Astrocyte (in vitro differentiated cells and primary cell): ENCODE measurements around the gene AP2B1. TPM values are rescaled to one million over a fixed set of nuclear protein-coding genes. Genes with fewer than 3 reads are reported as not detected.

Source experiments
- DNase-seq: peaks from one replicate; pipeline ENCODE4 v3.0.0-alpha.2; 2010; ENCODE audit warnings: low read depth
- FAIRE-seq: peaks from 2 replicates; lab custom pipeline; 2011; peaks lifted over from hg19 to GRCh38; lab: Jason Lieb, UNC
- H2AFZ ChIP-seq: 2 replicates; pipeline ENCODE4 v1.6.0; 2012; ENCODE audit warnings: low read depth, low read length, inconsistent platforms
- H3K27ac ChIP-seq: 2 replicates; pipeline ENCODE4 v1.5.1; 2011; ENCODE audit warnings: low read depth, low read length, inconsistent platforms
- H3K27me3 ChIP-seq: 2 replicates; pipeline ENCODE4 v1.6.0; 2011; ENCODE audit warnings: low read length, inconsistent platforms; ENCODE audit not compliant: insufficient read depth
- H3K36me3 ChIP-seq: 2 replicates; pipeline ENCODE4 v1.5.1; 2011; ENCODE audit warnings: low read length, inconsistent platforms; ENCODE audit not compliant: insufficient read depth
- H3K4me1 ChIP-seq: 2 replicates; pipeline ENCODE4 v1.5.1; 2011; ENCODE audit warnings: low read length, inconsistent platforms; ENCODE audit not compliant: insufficient read depth
- H3K4me2 ChIP-seq: 2 replicates; pipeline ENCODE4 v1.6.0; 2012; ENCODE audit warnings: low read length, inconsistent platforms
- H3K4me3 ChIP-seq: 2 replicates; pipeline ENCODE4 v1.5.1; 2011; ENCODE audit warnings: low read depth, mild to moderate bottlenecking, low read length, inconsistent platforms; ENCODE audit not compliant: insufficient read depth
- H3K79me2 ChIP-seq: 2 replicates; pipeline ENCODE4 v1.6.0; 2012; ENCODE audit warnings: mild to moderate bottlenecking, low read length, inconsistent platforms; ENCODE audit not compliant: insufficient read depth
- H3K9ac ChIP-seq: 2 replicates; pipeline ENCODE4 v1.6.0; 2012; ENCODE audit warnings: mild to moderate bottlenecking, low read length, inconsistent platforms
- H3K9me3 ChIP-seq: 2 replicates; pipeline ENCODE4 v1.5.1; 2012; ENCODE audit warnings: low read depth, mild to moderate bottlenecking, low read length, inconsistent platforms; ENCODE audit not compliant: insufficient read depth
- H4K20me1 ChIP-seq: 2 replicates; pipeline ENCODE4 v1.6.0; 2012; ENCODE audit warnings: low read length, inconsistent platforms; ENCODE audit not compliant: insufficient read depth
- H3K27ac Mint-ChIP-seq: one replicate; pipeline ENCODE4 v1.8.0; 2021; ENCODE audit warnings: mild to moderate bottlenecking, mixed read lengths; ENCODE audit not compliant: unreplicated experiment
- H3K27me3 Mint-ChIP-seq: one replicate; pipeline ENCODE4 v1.8.0; 2021; ENCODE audit warnings: low read depth, mixed read lengths; ENCODE audit not compliant: unreplicated experiment
- H3K36me3 Mint-ChIP-seq: one replicate; pipeline ENCODE4 v1.8.0; 2021; ENCODE audit warnings: low read depth, mixed read lengths; ENCODE audit not compliant: unreplicated experiment
- H3K4me1 Mint-ChIP-seq: one replicate; pipeline ENCODE4 v1.8.0; 2021; ENCODE audit warnings: low read depth, mixed read lengths; ENCODE audit not compliant: unreplicated experiment
- H3K4me3 Mint-ChIP-seq: one replicate; pipeline ENCODE4 v1.8.0; 2021; ENCODE audit warnings: mild to moderate bottlenecking, moderate library complexity, mixed read lengths; ENCODE audit not compliant: unreplicated experiment
- H3K9me3 Mint-ChIP-seq: one replicate; pipeline ENCODE4 v1.8.0; 2021; ENCODE audit warnings: mild to moderate bottlenecking, mixed read lengths; ENCODE audit not compliant: unreplicated experiment
- EZH2 ChIP-seq: IDR thresholded peaks from 2 replicates; pipeline ENCODE4 v1.6.1; 2012; ENCODE audit warnings: mild to moderate bottlenecking, low read length, inconsistent platforms; ENCODE audit not compliant: insufficient read depth
- total RNA-seq: library from RNA; stranded (reverse); gene quantifications from 2 replicates; pipeline ENCODE4 v1.2.1, GENCODE V29; 2021
- TF ChIP-seq, protein P1 (sequence below): IDR thresholded peaks from 2 replicates; pipeline ENCODE4 v1.5.1; 2011; ENCODE audit warnings: low read depth, mild to moderate bottlenecking, inconsistent platforms, low read length, moderate library complexity; ENCODE audit not compliant: insufficient read depth

The AP2B1 gene
- total RNA-seq, 1 donor from 2014 or later, result 313 TPM

DNA sequence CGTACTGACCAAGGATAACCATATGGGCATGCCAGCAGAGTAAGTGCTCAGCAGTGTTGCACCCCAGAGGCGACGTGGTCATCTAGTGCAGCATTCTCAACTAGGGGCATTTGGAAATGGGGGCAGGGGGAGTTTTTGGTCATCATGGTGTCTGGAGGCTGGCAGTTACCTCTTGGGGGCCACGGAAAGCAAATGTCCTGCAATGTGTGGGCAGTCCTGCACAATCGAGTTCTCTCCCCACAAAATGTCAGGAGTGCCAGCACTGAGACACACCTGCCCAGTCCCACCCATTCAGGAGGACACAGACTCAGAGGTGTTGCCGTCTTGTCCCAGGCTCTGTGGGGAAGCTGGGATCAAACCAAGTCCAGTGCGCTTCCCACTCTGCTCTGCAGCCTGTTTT is 147.3 kb downstream of the AP2B1 start:
- Histone ChIP-seq H3K9me3 (no peaks in the 10 kb centered on the region), H3K4me1 (peaks cover 12% of the 10 kb centered on the region), H2AFZ (no peak overlapping the region), H3K27me3 (peaks cover 3% of the 10 kb centered on the region), H3K4me3 (no peak overlapping the region), H3K4me2 (no peak overlapping the region), H3K27ac (no peak overlapping the region), H3K36me3 (no peaks in the 10 kb centered on the region), H4K20me1 (peaks cover 12% of the 10 kb centered on the region), H3K79me2 (no peaks in the 10 kb centered on the region), H3K9ac (no peak overlapping the region)
- Mint-ChIP-seq H3K9me3 (no peaks in the 10 kb centered on the region), H3K4me3 (no peak overlapping the region), H3K27me3 (peaks cover 18% of the 10 kb centered on the region), H3K27ac (no peak overlapping the region), H3K4me1 (peaks cover 18% of the 10 kb centered on the region), H3K36me3 (peaks cover 15% of the 10 kb centered on the region)
- DNase-seq (no peak), FAIRE-seq (no peak)
- TF ChIP-seq EZH2, result no peak
- TF ChIP-seq, protein P1, sequence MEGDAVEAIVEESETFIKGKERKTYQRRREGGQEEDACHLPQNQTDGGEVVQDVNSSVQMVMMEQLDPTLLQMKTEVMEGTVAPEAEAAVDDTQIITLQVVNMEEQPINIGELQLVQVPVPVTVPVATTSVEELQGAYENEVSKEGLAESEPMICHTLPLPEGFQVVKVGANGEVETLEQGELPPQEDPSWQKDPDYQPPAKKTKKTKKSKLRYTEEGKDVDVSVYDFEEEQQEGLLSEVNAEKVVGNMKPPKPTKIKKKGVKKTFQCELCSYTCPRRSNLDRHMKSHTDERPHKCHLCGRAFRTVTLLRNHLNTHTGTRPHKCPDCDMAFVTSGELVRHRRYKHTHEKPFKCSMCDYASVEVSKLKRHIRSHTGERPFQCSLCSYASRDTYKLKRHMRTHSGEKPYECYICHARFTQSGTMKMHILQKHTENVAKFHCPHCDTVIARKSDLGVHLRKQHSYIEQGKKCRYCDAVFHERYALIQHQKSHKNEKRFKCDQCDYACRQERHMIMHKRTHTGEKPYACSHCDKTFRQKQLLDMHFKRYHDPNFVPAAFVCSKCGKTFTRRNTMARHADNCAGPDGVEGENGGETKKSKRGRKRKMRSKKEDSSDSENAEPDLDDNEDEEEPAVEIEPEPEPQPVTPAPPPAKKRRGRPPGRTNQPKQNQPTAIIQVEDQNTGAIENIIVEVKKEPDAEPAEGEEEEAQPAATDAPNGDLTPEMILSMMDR, result no peak

DNA sequence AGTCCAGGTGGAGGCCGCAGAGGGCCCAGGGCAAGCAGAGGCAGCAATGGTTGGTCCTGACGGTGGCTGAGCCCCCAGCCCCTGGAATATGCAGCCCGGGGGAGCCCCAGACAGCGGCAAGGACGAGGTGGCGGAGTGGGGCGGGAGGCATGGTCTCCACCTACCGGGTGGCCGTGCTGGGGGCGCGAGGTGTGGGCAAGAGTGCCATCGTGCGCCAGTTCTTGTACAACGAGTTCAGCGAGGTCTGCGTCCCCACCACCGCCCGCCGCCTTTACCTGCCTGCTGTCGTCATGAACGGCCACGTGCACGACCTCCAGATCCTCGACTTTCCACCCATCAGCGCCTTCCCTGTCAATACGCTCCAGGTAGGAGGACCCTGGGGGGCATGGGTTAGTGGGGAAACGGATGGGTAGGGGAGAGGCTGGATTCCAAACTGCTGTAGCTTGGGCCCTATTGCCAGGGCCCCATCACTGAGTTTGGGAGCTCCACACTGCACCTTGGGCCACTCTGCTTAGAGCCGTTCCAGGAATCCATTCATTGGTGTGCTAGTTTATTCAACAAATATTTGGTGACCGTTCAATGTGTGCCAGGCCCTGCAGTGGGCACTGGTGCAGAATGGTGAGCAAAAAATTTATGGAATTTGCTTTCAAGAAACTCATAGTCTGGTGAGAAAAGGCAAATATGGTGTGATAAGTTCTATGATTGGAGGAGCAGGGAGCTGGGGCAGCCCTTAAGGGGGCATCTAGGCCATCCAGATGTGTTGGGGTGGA is 148.1 kb downstream of the AP2B1 start:
- no peak overlapping the region for H3K4me3 ChIP-seq
- Mint-ChIP-seq H3K27ac (no peak overlapping the region), H3K27me3 (peaks cover 26% of the 10 kb centered on the region), H3K4me3 (no peak overlapping the region), H3K36me3 (peaks cover 13% of the 10 kb centered on the region), H3K4me1 (peaks cover 14% of the 10 kb centered on the region), H3K9me3 (no peaks in the 10 kb centered on the region)
- DNase-seq (no peak), FAIRE-seq (no peak)
- peaks cover 19% of the 10 kb centered on the region for H4K20me1 ChIP-seq
- no peak overlapping the region for H2AFZ ChIP-seq
- no peak overlapping the region for H3K4me2 ChIP-seq
- TF ChIP-seq, protein P1, result no peak
- no peak for TF ChIP-seq EZH2
- no peaks in the 10 kb centered on the region for H3K36me3 ChIP-seq
- peaks cover 10% of the 10 kb centered on the region for H3K27me3 ChIP-seq
- H3K79me2 ChIP-seq, result no peaks in the 10 kb centered on the region
- H3K9ac ChIP-seq, result no peak overlapping the region
- H3K4me1 ChIP-seq, result peaks cover 12% of the 10 kb centered on the region
- H3K9me3 ChIP-seq, result no peaks in the 10 kb centered on the region
- H3K27ac ChIP-seq, result no peak overlapping the region

DNA sequence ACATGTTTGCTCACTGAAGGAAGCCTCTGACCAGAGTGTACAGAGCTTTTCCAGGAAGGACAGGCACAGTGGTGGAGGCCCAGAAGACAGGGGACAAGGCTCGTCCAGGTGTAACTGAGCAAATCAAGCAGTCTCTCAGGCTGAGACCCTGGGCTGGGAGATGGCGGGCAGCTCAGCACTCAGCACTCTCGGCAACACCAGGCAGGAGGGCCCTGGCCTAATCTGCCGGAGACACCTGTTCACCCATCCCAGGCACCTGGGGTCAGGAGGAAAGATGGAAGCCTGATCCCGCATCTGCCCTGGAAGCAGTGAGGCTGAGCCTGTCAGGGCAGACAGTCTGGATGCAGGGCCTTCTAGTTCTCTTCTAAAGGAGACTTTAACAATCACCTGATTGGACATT is 149.1 kb downstream of the AP2B1 start:
- Histone ChIP-seq H2AFZ (no peak overlapping the region), H3K9me3 (peaks cover 7% of the 10 kb centered on the region), H4K20me1 (peaks cover 12% of the 10 kb centered on the region), H3K4me3 (no peak overlapping the region), H3K27ac (no peak overlapping the region), H3K9ac (no peak overlapping the region), H3K4me1 (peaks cover 4% of the 10 kb centered on the region), H3K79me2 (no peaks in the 10 kb centered on the region), H3K36me3 (no peaks in the 10 kb centered on the region), H3K27me3 (peaks cover 19% of the 10 kb centered on the region), H3K4me2 (no peak overlapping the region)
- DNase-seq (no peak), FAIRE-seq (no peak)
- H3K9me3 Mint-ChIP-seq, result no peaks in the 10 kb centered on the region
- TF ChIP-seq, protein P1, result no peak
- no peak for TF ChIP-seq EZH2
- H3K4me3 Mint-ChIP-seq, result no peak overlapping the region
- peaks cover 34% of the 10 kb centered on the region for H3K27me3 Mint-ChIP-seq
- H3K27ac Mint-ChIP-seq, result no peak overlapping the region
- peaks cover 9% of the 10 kb centered on the region for H3K36me3 Mint-ChIP-seq
- peaks cover 5% of the 10 kb centered on the region for H3K4me1 Mint-ChIP-seq
